Hepatocyte (in vitro differentiated cells): ENCODE data around the gene FCHSD2. TPM values are rescaled to one million over a fixed set of nuclear protein-coding genes. Genes with fewer than 3 reads are reported as not detected.

Source experiments
- DNase-seq: peaks from one replicate; pipeline ENCODE4 v3.0.0-alpha.2; 2016; ENCODE audit warnings: low spot score
- H2AFZ ChIP-seq: fragments of 200-600 bp; sonication (generic); 2 replicates; pipeline ENCODE4 v1.6.0; 2016; ENCODE audit warnings: antibody characterized with exemption, mild to moderate bottlenecking
- H3K27ac ChIP-seq: fragments of 200-600 bp; sonication (generic); 2 replicates; pipeline ENCODE4 v1.5.1; 2016; ENCODE audit warnings: mild to moderate bottlenecking
- H3K27me3 ChIP-seq: fragments of 200-600 bp; sonication (generic); 2 replicates; pipeline ENCODE4 v1.6.1; 2016
- H3K36me3 ChIP-seq: fragments of 200-600 bp; sonication (generic); replicated peaks from 2 replicates; pipeline ENCODE4 v1.5.1; 2016; ENCODE audit warnings: low read depth; ENCODE audit not compliant: insufficient read depth
- H3K4me1 ChIP-seq: fragments of 200-600 bp; sonication (generic); 2 replicates; pipeline ENCODE4 v1.5.1; 2016; ENCODE audit warnings: mild to moderate bottlenecking, moderate library complexity; ENCODE audit not compliant: insufficient read depth
- H3K4me2 ChIP-seq: fragments of 200-600 bp; sonication (generic); 2 replicates; pipeline ENCODE4 v1.6.0; 2016
- H3K4me3 ChIP-seq: fragments of 200-600 bp; sonication (generic); 2 replicates; pipeline ENCODE4 v1.5.1; 2016; ENCODE audit warnings: mild to moderate bottlenecking
- H3K79me2 ChIP-seq: fragments of 200-600 bp; sonication (generic); 2 replicates; pipeline ENCODE4 v1.6.0; 2017; ENCODE audit warnings: mild to moderate bottlenecking
- H3K9me2 ChIP-seq: fragments of 200-600 bp; sonication (generic); replicated peaks from 2 replicates; pipeline ENCODE4 v1.6.0; 2017; ENCODE audit warnings: mild to moderate bottlenecking; ENCODE audit not compliant: insufficient read depth
- H3K9me3 ChIP-seq: fragments of 200-600 bp; sonication (generic); 2 replicates; pipeline ENCODE4 v1.5.1; 2016; ENCODE audit warnings: low read depth, mild to moderate bottlenecking
- H4K20me1 ChIP-seq: fragments of 200-600 bp; sonication (generic); 2 replicates; pipeline ENCODE4 v1.6.0; 2016; ENCODE audit warnings: mild to moderate bottlenecking; ENCODE audit not compliant: insufficient read depth, poor library complexity, severe bottlenecking
- CTCF ChIP-seq: fragments of 200-600 bp; sonication (generic); IDR thresholded peaks from 2 replicates; pipeline ENCODE4 v1.5.1; 2016; ENCODE audit warnings: antibody characterized with exemption, mild to moderate bottlenecking; ENCODE audit not compliant: poor library complexity
- EZH2 ChIP-seq: fragments of 200-600 bp; sonication (generic); IDR thresholded peaks from 2 replicates; pipeline ENCODE4 v1.6.1; 2016; ENCODE audit warnings: antibody characterized with exemption, mild to moderate bottlenecking, borderline replicate concordance
- EZH2phosphoT487 ChIP-seq: fragments of 200-600 bp; sonication (generic); IDR thresholded peaks from one replicate; pipeline ENCODE4 v1.6.1; 2018; ENCODE audit warnings: antibody characterized with exemption, mild to moderate bottlenecking, low read depth, moderate library complexity; ENCODE audit not compliant: unreplicated experiment, severe bottlenecking
- WGBS: methylation state at CpG from one replicate; pipeline ENCODE4 v1.1.6; 2016; ENCODE audit warnings: low lambda C conversion rate; ENCODE audit errors: missing lambda C conversion rate; 5-methylcytosine and 5-hydroxymethylcytosine counted together
- polyA plus RNA-seq: library from polyadenylated mRNA; unstranded; fragments of >200 nt; fragmentation: Nextera tagmentation; extraction: Ambion mirVana; gene quantifications from 2 replicates; pipeline ENCODE4 v1.2.1, GENCODE V29; 2016
- total RNA-seq: library from RNA; depleted of rRNA; stranded (reverse); fragments of >200 nt; gene quantifications from 2 replicates; pipeline ENCODE4 v1.2.3, GENCODE V29; 2014

FCHSD2 gene
- total and polyA plus RNA-seq, 2 experiments from 2014 or later: 9.1 to 13.1 TPM

GRCh38 chr11:73187854-73188253, 45.7 kb upstream of the FCHSD2 start:
- Histone ChIP-seq H3K9me2 (no peaks in the 10 kb centered on the region), H3K4me3 (no peak overlapping the region), H3K36me3 (no peaks in the 10 kb centered on the region), H3K9me3 (no peaks in the 10 kb centered on the region), H3K79me2 (no peaks in the 10 kb centered on the region), H3K4me1 (no peaks in the 10 kb centered on the region), H3K4me2 (no peak overlapping the region), H3K27me3 (no peaks in the 10 kb centered on the region), H4K20me1 (no peaks in the 10 kb centered on the region), H2AFZ (no peak overlapping the region), H3K27ac (no peak overlapping the region)
- WGBS: 76% methylated on average over 1 of the region's 1 CpG
- no peak for DNase-seq
- TF ChIP-seq CTCF: no peak
- TF ChIP-seq EZH2phosphoT487: no peak
- TF ChIP-seq EZH2: no peak

- no peak overlapping the region for H2AFZ ChIP-seq
- no peaks in the 10 kb centered on the region for H3K79me2 ChIP-seq
- DNase-seq: no peak
- WGBS: 57% methylated on average over 4 of the region's 4 CpGs
- H3K27me3 ChIP-seq: no peaks in the 10 kb centered on the region
- no peaks in the 10 kb centered on the region for H3K4me1 ChIP-seq
- TF ChIP-seq EZH2 (no peak), CTCF (no peak), EZH2phosphoT487 (no peak)
- H4K20me1 ChIP-seq: no peaks in the 10 kb centered on the region
- H3K4me3 ChIP-seq: no peak overlapping the region
- no peak overlapping the region for H3K4me2 ChIP-seq
- H3K9me2 ChIP-seq: no peaks in the 10 kb centered on the region
- H3K36me3 ChIP-seq: no peaks in the 10 kb centered on the region
- H3K9me3 ChIP-seq: no peaks in the 10 kb centered on the region
- no peak overlapping the region for H3K27ac ChIP-seq
Measured at GRCh38 chr11:73186886-73187285, 44.8 kb upstream of the FCHSD2 start.

GRCh38 chr11:73186294-73186850, 44.3 kb upstream of the FCHSD2 start:
- H3K9me3 ChIP-seq: no peaks in the 10 kb centered on the region
- no peak overlapping the region for H3K4me3 ChIP-seq
- H3K4me1 ChIP-seq: no peaks in the 10 kb centered on the region
- no peaks in the 10 kb centered on the region for H3K27me3 ChIP-seq
- no peak overlapping the region for H2AFZ ChIP-seq
- no peaks in the 10 kb centered on the region for H3K36me3 ChIP-seq
- no peaks in the 10 kb centered on the region for H3K79me2 ChIP-seq
- no peaks in the 10 kb centered on the region for H3K9me2 ChIP-seq
- H3K27ac ChIP-seq: no peak overlapping the region
- 87% methylated on average over 10 of the region's 10 CpGs for WGBS
- TF ChIP-seq EZH2: no peak
- no peak for TF ChIP-seq EZH2phosphoT487
- TF ChIP-seq CTCF: no peak
- DNase-seq: no peak
- no peaks in the 10 kb centered on the region for H4K20me1 ChIP-seq
- H3K4me2 ChIP-seq: no peak overlapping the region
